Measurements from ENCODE around the gene F13B.

F13B gene

GRCh38 chr1:197065559-197065958, 1.5 kb downstream of the F13B start:
- Histone ChIP-seq H3K9me2 (replicated peaks; ENCODE audit: control insufficient read depth, low read length) (no peaks in the 10 kb centered on the region), H3F3A (ENCODE audit: control insufficient read depth, insufficient read depth) (no peaks in the 10 kb centered on the region), H3K36me3 (ENCODE audit: control insufficient read depth, low read length) (no peaks in the 10 kb centered on the region), H3K79me2 (ENCODE audit: control insufficient read depth, low read length) (no peaks in the 10 kb centered on the region), H3K4me2 (ENCODE audit: low read length) (no peak overlapping the region), H3K4me3 (ENCODE audit: low read length) (no peak overlapping the region), H4K20me1 (ENCODE audit: control insufficient read depth, insufficient read depth, low read depth, low read length) (no peaks in the 10 kb centered on the region), H3K27ac (ENCODE audit: low read depth, low read length) (no peak overlapping the region), H3K4me1 (ENCODE audit: control insufficient read depth, low read length) (no peaks in the 10 kb centered on the region), H3K9me3 (ENCODE audit: control insufficient read depth, insufficient read depth, low read length) (no peaks in the 10 kb centered on the region), H3K27me3 (ENCODE audit: control insufficient read depth, low read length) (0 out of 2 replicates have a peak, but pooled peaks cover 3% of the 10 kb centered on the region)
- TF ChIP-seq EZH2phosphoT487 (IDR thresholded peaks at IDR 0.05; ENCODE audit: borderline replicate concordance, low read length) (no peak), CTCF (IDR thresholded peaks at IDR 0.05; ENCODE audit: low read depth, low read length, poor library complexity, severe bottlenecking) (no peak)

GRCh38 chr1:197063212-197063611, 3.8 kb downstream of the F13B start:
- no peak overlapping the region for H3K27ac ChIP-seq (ENCODE audit: low read depth, low read length)
- H4K20me1 ChIP-seq (ENCODE audit: control insufficient read depth, insufficient read depth, low read depth, low read length), result no peaks in the 10 kb centered on the region
- no peaks in the 10 kb centered on the region for H3K9me2 ChIP-seq (replicated peaks; ENCODE audit: control insufficient read depth, low read length)
- no peak overlapping the region for H3K4me3 ChIP-seq (ENCODE audit: low read length)
- H3K4me2 ChIP-seq (ENCODE audit: low read length), result no peak overlapping the region
- H3F3A ChIP-seq (ENCODE audit: control insufficient read depth, insufficient read depth), result no peaks in the 10 kb centered on the region
- H3K27me3 ChIP-seq (ENCODE audit: control insufficient read depth, low read length), result 0 out of 2 replicates have a peak, but pooled peaks cover 3% of the 10 kb centered on the region
- no peaks in the 10 kb centered on the region for H3K36me3 ChIP-seq (ENCODE audit: control insufficient read depth, low read length)
- no peak for TF ChIP-seq CTCF (IDR thresholded peaks at IDR 0.05; ENCODE audit: low read depth, low read length, poor library complexity, severe bottlenecking)
- no peak for TF ChIP-seq EZH2phosphoT487 (IDR thresholded peaks at IDR 0.05; ENCODE audit: borderline replicate concordance, low read length)
- no peaks in the 10 kb centered on the region for H3K9me3 ChIP-seq (ENCODE audit: control insufficient read depth, insufficient read depth, low read length)
- no peaks in the 10 kb centered on the region for H3K4me1 ChIP-seq (ENCODE audit: control insufficient read depth, low read length)
- no peaks in the 10 kb centered on the region for H3K79me2 ChIP-seq (ENCODE audit: control insufficient read depth, low read length)

GRCh38 chr1:197062692-197063091, 4.4 kb downstream of the F13B start:
- no peaks in the 10 kb centered on the region for H3K9me2 ChIP-seq (replicated peaks; ENCODE audit: control insufficient read depth, low read length)

More at GRCh38 chr1:197062692-197063091, 4.4 kb downstream of the F13B start:
- Histone ChIP-seq H3K4me2 (ENCODE audit: low read length) (no peak overlapping the region), H3K79me2 (ENCODE audit: control insufficient read depth, low read length) (no peaks in the 10 kb centered on the region), H3K27ac (ENCODE audit: low read depth, low read length) (no peak overlapping the region), H3K4me1 (ENCODE audit: control insufficient read depth, low read length) (no peaks in the 10 kb centered on the region), H3K4me3 (ENCODE audit: low read length) (no peak overlapping the region), H3F3A (ENCODE audit: control insufficient read depth, insufficient read depth) (no peaks in the 10 kb centered on the region), H4K20me1 (ENCODE audit: control insufficient read depth, insufficient read depth, low read depth, low read length) (no peaks in the 10 kb centered on the region), H3K9me3 (ENCODE audit: control insufficient read depth, insufficient read depth, low read length) (no peaks in the 10 kb centered on the region), H3K27me3 (ENCODE audit: control insufficient read depth, low read length) (0 out of 2 replicates have a peak, but pooled peaks cover 3% of the 10 kb centered on the region), H3K36me3 (ENCODE audit: control insufficient read depth, low read length) (no peaks in the 10 kb centered on the region)
- no peak for TF ChIP-seq EZH2phosphoT487 (IDR thresholded peaks at IDR 0.05; ENCODE audit: borderline replicate concordance, low read length)
- no peak for TF ChIP-seq CTCF (IDR thresholded peaks at IDR 0.05; ENCODE audit: low read depth, low read length, poor library complexity, severe bottlenecking)

Data from DOHH2 (cell line).